Caki2 (cell line): Measurements from ENCODE around the gene SETD2. TPM values are rescaled to one million over a fixed set of nuclear protein-coding genes. Genes with fewer than 3 reads are reported as not detected.

Experiments used
- DNase-seq: peaks from one replicate; pipeline ENCODE4 v3.0.0-alpha.2; 2015; ENCODE audit warnings: low read depth
- in situ Hi-C: cut with HindIII; loops from 2 replicates; pipeline ENCODE4 v1.10.0; 2016; ENCODE audit warnings: low sequenced_read_pairs, low pct_unique_long_range_greater_than_20kb, mixed read lengths
- total RNA-seq: library from RNA; depleted of rRNA; stranded (reverse); fragments of >200 nt; shearing (Covaris generic); gene quantifications from 2 replicates; pipeline ENCODE4 v1.2.3, GENCODE V29; 2014; ENCODE audit warnings: low replicate concordance

Gene SETD2
- total RNA-seq, 1 experiment from 2014 or later: 15.7 TPM

- DNase-seq: no peak
- in situ Hi-C loops: no loop called here
These were observed 167.0 kb downstream of the SETD2 start for GRCh38 chr3:46996689-46997452.

GRCh38 chr3:46995901-46996562 lies 167.9 kb downstream of the SETD2 start:
- in situ Hi-C loops: no loop called here
- DNase-seq: no peak

- DNase-seq: no peak
- in situ Hi-C loops: no loop called here
These were observed 168.8 kb downstream of the SETD2 start for GRCh38 chr3:46994801-46995731.

GRCh38 chr3:46993986-46994385 lies 169.9 kb downstream of the SETD2 start:
- in situ Hi-C loops: no loop called here
- no peak for DNase-seq

- in situ Hi-C loops: no loop called here
- DNase-seq: no peak
These were observed 170.6 kb downstream of the SETD2 start for GRCh38 chr3:46993292-46993691.

GRCh38 chr3:46992231-46992630 lies 171.7 kb downstream of the SETD2 start:
- in situ Hi-C loops: no loop called here
- no peak for DNase-seq

- in situ Hi-C loops: no loop called here
- no peak for DNase-seq
These were observed 172.3 kb downstream of the SETD2 start for GRCh38 chr3:46991406-46992165.

- no peak for DNase-seq
- in situ Hi-C loops: no loop called here
These were observed 173.1 kb downstream of the SETD2 start for GRCh38 chr3:46990573-46991374.

GRCh38 chr3:46989146-46989810 lies 174.6 kb downstream of the SETD2 start:
- DNase-seq: no peak
- in situ Hi-C loops: no loop called here

- DNase-seq: no peak
- in situ Hi-C loops: no loop called here
These were observed 175.3 kb downstream of the SETD2 start for GRCh38 chr3:46988616-46989015.

GRCh38 chr3:46987743-46988401 lies 176.0 kb downstream of the SETD2 start:
- in situ Hi-C loops: no loop called here
- DNase-seq: no peak

- in situ Hi-C loops: no loop called here
- no peak for DNase-seq
These were observed 176.6 kb downstream of the SETD2 start for GRCh38 chr3:46987319-46987742.

- no peak for DNase-seq
- in situ Hi-C loops: no loop called here
These were observed 177.1 kb downstream of the SETD2 start for GRCh38 chr3:46986782-46987310.

- in situ Hi-C loops: no loop called here
- DNase-seq: no peak
These were observed 177.7 kb downstream of the SETD2 start for GRCh38 chr3:46986055-46986730.

GRCh38 chr3:46985588-46985987 lies 178.3 kb downstream of the SETD2 start:
- in situ Hi-C loops: no loop called here
- no peak for DNase-seq
